Nephron progenitor cell (in vitro differentiated cells): Measurements from ENCODE around the gene CDC42BPB.

Experiments used
- DNase-seq: peaks from one replicate; pipeline ENCODE4 v3.0.0; 2021
- H3K27ac Mint-ChIP-seq: 2 replicates; pipeline ENCODE4 v1.8.0; 2021; ENCODE audit warnings: mild to moderate bottlenecking, moderate library complexity, mixed read lengths
- H3K27me3 Mint-ChIP-seq: 2 replicates; pipeline ENCODE4 v1.8.0; 2021; ENCODE audit warnings: mild to moderate bottlenecking, low read depth, mixed read lengths; ENCODE audit not compliant: poor library complexity
- H3K36me3 Mint-ChIP-seq: 2 replicates; pipeline ENCODE4 v1.8.0; 2021; ENCODE audit warnings: low read depth, mixed read lengths
- H3K4me1 Mint-ChIP-seq: 2 replicates; pipeline ENCODE4 v1.8.0; 2021; ENCODE audit warnings: mixed read lengths
- H3K4me3 Mint-ChIP-seq: 2 replicates; pipeline ENCODE4 v1.8.0; 2021; ENCODE audit warnings: mild to moderate bottlenecking, moderate library complexity, mixed read lengths
- H3K9me3 Mint-ChIP-seq: 2 replicates; pipeline ENCODE4 v1.8.0; 2021; ENCODE audit warnings: mild to moderate bottlenecking, moderate library complexity, mixed read lengths
- TF ChIP-seq, protein P1 (sequence below): fragments of 200-600 bp; sonication (generic); IDR thresholded peaks from 2 replicates; pipeline ENCODE4 v1.5.0; 2021; ENCODE audit warnings: antibody characterized with exemption

The CDC42BPB gene

DNA sequence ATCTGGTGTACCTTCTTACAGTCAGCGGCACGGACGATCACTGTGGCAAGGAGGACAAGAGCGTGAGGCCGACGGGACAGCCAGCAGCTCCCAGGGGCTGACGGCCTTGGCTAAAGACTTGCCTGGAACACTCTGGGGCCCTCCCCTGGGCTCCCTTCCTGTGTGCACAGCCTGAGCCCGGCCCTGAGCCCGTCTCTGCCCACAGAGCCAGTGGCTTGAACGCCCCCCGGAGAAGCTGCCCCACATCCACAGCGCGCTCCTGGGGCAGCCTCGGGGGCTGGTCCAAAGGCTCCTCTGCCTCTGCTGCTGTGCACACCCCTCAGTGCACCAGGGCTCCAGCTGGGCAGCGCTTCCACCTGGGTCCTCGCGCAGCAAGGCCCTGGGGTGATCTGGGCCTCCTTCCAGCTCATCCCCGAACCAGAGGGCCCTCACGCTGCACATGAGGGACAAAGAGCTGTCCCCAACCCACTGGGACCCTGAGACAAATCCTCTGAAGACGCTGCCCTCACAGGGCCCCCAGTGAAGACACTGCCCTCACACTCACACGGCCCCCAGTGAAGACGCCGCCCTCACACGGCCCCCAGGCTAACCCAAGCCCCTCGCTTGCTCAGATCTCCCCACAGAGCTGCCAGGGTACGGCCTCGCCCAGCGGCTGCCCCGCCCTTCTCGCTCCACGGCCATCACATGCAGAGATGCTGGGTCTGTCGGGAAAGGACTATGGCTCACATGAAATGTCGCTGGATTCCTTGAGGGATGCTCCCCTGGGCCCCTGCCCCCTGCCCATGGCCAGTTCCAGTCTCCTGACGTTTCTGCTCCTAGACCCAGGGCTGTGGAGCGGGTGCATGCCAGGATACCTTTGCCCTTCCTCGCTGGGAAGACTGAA, 112.7 kb downstream of the CDC42BPB start:
- Mint-ChIP-seq H3K9me3 (no peaks in the 10 kb centered on the region), H3K4me1 (no peaks in the 10 kb centered on the region), H3K4me3 (no peak overlapping the region), H3K27me3 (no peaks in the 10 kb centered on the region), H3K27ac (peak overlapping the region; percentile 36), H3K36me3 (peaks cover 55% of the 10 kb centered on the region)
- TF ChIP-seq, protein P1, sequence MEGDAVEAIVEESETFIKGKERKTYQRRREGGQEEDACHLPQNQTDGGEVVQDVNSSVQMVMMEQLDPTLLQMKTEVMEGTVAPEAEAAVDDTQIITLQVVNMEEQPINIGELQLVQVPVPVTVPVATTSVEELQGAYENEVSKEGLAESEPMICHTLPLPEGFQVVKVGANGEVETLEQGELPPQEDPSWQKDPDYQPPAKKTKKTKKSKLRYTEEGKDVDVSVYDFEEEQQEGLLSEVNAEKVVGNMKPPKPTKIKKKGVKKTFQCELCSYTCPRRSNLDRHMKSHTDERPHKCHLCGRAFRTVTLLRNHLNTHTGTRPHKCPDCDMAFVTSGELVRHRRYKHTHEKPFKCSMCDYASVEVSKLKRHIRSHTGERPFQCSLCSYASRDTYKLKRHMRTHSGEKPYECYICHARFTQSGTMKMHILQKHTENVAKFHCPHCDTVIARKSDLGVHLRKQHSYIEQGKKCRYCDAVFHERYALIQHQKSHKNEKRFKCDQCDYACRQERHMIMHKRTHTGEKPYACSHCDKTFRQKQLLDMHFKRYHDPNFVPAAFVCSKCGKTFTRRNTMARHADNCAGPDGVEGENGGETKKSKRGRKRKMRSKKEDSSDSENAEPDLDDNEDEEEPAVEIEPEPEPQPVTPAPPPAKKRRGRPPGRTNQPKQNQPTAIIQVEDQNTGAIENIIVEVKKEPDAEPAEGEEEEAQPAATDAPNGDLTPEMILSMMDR = no peak
- no peak for DNase-seq

DNA sequence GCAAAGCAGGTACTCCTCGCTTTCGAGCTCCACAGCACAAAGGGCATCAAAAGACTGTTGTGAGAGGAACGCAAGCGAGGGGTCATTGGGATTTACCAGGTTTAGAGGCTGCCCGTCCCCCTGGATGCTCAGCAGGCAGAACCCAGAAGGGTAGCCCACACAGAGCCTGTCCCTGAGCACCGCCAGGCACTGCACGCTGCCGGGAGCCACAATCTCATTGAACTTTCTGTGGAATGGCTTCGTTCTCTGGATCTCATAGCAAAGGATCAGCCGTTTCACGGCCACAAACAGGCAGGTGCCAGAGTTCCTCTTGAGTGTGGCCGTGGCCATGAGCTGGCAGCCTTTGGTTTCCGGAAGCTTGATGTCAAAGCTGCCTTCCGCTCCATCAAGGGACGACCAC, 113.4 kb downstream of the CDC42BPB start:
- no peak for DNase-seq
- H3K9me3 Mint-ChIP-seq = no peaks in the 10 kb centered on the region
- H3K27me3 Mint-ChIP-seq = no peaks in the 10 kb centered on the region

DNA sequence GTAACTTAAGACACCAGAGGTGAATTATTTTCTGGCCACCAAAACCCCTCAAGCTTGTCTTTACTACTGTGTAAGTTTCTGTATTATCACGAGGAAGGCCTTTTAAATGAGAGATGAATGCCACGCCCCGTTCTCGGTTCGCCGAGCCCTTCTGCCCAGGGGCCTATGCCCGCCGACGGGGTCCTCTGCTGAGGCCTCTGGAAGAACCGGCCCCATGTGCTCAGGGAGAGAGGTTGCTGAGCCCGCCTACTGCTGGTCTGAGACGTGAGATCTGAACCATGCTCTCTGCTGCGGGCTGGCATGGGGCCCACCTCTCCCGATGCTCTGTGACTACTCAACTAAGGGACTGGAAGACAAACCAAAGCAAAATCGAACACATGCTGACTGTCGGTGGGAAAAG, 113.9 kb downstream of the CDC42BPB start:
- no peak overlapping the region for H3K27ac Mint-ChIP-seq
- peaks cover 51% of the 10 kb centered on the region for H3K36me3 Mint-ChIP-seq
- no peak for DNase-seq
- H3K4me3 Mint-ChIP-seq = no peak overlapping the region
- no peaks in the 10 kb centered on the region for H3K27me3 Mint-ChIP-seq
- no peaks in the 10 kb centered on the region for H3K4me1 Mint-ChIP-seq
- no peaks in the 10 kb centered on the region for H3K9me3 Mint-ChIP-seq
- TF ChIP-seq, protein P1 = no peak

More for the DNA sequence above, 113.4 kb downstream of the CDC42BPB start:
- TF ChIP-seq, protein P1 = no peak
- H3K36me3 Mint-ChIP-seq = peaks cover 54% of the 10 kb centered on the region
- H3K4me3 Mint-ChIP-seq = no peak overlapping the region
- H3K27ac Mint-ChIP-seq = peak overlapping the region; percentile 36
- no peaks in the 10 kb centered on the region for H3K4me1 Mint-ChIP-seq

DNA sequence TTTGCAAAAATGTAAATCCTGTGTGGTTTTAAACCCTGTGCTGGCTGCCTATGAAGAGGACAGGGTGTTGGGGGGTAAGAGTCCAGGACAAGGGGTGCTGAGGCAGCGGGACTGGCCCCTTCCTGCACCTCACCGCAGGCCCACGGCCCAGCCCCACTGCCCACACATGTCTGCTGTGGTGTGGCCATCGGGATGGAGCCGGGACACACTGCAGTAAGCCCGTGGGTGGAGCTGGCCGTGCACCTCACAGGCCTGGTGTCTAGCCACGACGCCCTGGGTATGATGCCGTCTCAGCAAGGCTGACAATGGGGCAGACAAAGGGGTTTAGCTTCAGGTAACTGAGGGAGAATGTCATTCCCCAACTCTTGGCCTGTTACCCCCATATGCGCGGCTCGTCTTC, 115.3 kb downstream of the CDC42BPB start:
- no peak overlapping the region for H3K27ac Mint-ChIP-seq
- DNase-seq = no peak
- H3K4me3 Mint-ChIP-seq = no peak overlapping the region
- no peaks in the 10 kb centered on the region for H3K27me3 Mint-ChIP-seq
- TF ChIP-seq, protein P1 = no peak
- no peaks in the 10 kb centered on the region for H3K4me1 Mint-ChIP-seq
- H3K36me3 Mint-ChIP-seq = peaks cover 53% of the 10 kb centered on the region
- no peaks in the 10 kb centered on the region for H3K9me3 Mint-ChIP-seq

DNA sequence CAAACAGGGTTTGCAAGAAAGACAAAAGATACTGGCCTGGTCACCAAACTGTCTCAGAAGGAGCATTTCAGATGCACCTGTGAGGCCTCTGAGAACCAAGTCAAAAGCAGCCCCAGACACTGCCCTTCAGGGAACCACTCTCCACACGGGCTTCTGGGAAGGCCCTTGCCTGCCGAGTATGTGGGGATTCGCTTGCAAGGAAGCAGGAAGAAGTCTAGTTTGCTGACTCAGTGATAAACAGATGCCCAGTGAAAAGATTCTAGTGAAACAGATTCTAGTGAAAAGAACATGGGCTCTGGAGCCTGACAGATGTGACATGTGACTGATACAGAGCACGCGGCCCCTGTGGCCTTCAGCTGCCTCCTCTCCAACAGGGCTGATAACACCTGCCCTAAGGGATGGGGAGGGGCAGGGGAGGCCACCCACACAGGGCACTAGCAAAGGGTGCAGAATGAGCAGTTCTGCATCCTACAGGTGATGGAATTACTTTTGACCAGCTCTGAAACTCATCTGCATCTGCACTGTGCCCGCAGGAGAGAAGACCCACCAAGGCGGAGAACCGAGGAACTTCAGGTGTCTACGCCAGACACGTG, 115.8 kb downstream of the CDC42BPB start:
- no peaks in the 10 kb centered on the region for H3K27me3 Mint-ChIP-seq
- TF ChIP-seq, protein P1 = no peak
- peaks cover 53% of the 10 kb centered on the region for H3K36me3 Mint-ChIP-seq
- H3K4me1 Mint-ChIP-seq = no peaks in the 10 kb centered on the region
- H3K27ac Mint-ChIP-seq = no peak overlapping the region
- no peaks in the 10 kb centered on the region for H3K9me3 Mint-ChIP-seq
- DNase-seq = no peak
- no peak overlapping the region for H3K4me3 Mint-ChIP-seq
